BLaER1 treated with 17β-estradiol and CSF1 and Interleukin-3, amounts not matched to agents 10 nM and 100 nM (cell line): ENCODE measurements around the gene CD163.

Experiments
- H3K27ac ChIP-seq, 11 experiments: shearing (Covaris generic); formaldehyde crosslinking; 2 replicates each; pipeline ENCODE4 v1.8.1; 2022
- H3K27me3 ChIP-seq, 11 experiments: shearing (Covaris generic); formaldehyde crosslinking; 2 replicates each; pipeline ENCODE4 v1.8.1; 2022
- H3K36me3 ChIP-seq, 11 experiments: shearing (Covaris generic); formaldehyde crosslinking; 2 replicates each; pipeline ENCODE4 v1.8.1; 2022
- H3K4me1 ChIP-seq, 10 experiments: shearing (Covaris generic); formaldehyde crosslinking; 2 replicates each; pipeline ENCODE4 v1.8.1; 2022
- H3K4me2 ChIP-seq, 11 experiments: shearing (Covaris generic); formaldehyde crosslinking; 2 replicates each; pipeline ENCODE4 v1.8.1; 2022
- H3K4me3 ChIP-seq, 10 experiments: shearing (Covaris generic); formaldehyde crosslinking; 2 replicates each; pipeline ENCODE4 v1.8.1; 2022
- H3K9ac ChIP-seq, 11 experiments: shearing (Covaris generic); formaldehyde crosslinking; 2 replicates each; pipeline ENCODE4 v1.8.1; 2022
- H3K9me3 ChIP-seq, 11 experiments: shearing (Covaris generic); formaldehyde crosslinking; replicated peaks in 1 of 11; 2 replicates each; pipeline ENCODE4 v1.8.1; 2022
- H4K20me1 ChIP-seq, 11 experiments: shearing (Covaris generic); formaldehyde crosslinking; 2 replicates each; pipeline ENCODE4 v1.8.1; 2022
- Cebpa-rat ChIP-seq, 11 experiments: shearing (Covaris generic); IDR thresholded peaks; 2 replicates each; pipeline ENCODE4 v1.8.1; 2022

CD163 gene

DNA sequence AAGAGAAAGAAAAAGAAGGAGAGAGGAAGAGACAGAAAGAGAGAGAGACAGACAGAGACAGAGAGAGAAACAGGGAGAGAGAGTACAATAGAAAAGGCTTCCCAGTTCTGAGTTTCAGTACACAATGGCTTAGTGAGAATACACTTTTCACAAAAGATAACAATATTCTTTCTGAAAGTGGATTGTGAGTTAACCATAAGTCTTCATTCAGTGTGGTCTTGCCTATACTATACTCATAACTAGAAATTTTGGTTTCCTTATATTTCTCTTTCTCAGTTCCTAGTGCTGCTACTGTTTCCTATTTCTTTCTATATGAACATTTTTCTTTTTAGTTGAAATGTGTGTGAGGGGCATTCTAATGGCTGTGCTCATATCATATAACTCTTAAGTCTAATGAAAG lies 68.9 kb downstream of the CD163 start:
- Histone ChIP-seq H4K20me1 (peaks cover 0 to 66% (median 0%) of the 10 kb centered on the region in 11 experiments; a peak in 2 of 22 replicates), H3K9me3 (peaks cover 0 to 2% (median under 1%) of the 10 kb centered on the region in 11 experiments; a peak in 10 of 22 replicates), H3K9ac (no peak overlapping the region), H3K4me3 (no peak overlapping the region), H3K4me1 (peaks cover 0 to 24% (median 0%) of the 10 kb centered on the region in 10 experiments; a peak in 1 of 20 replicates), H3K4me2 (peak overlapping the region in 2 of 11 experiments; percentile 5 to 22; a peak in 2 of 22 replicates), H3K36me3 (peaks cover 0 to 66% (median 0%) of the 10 kb centered on the region in 11 experiments; a peak in 5 of 22 replicates), H3K27ac (no peak overlapping the region), H3K27me3 (no peaks in the 10 kb centered on the region)
- TF ChIP-seq Cebpa-rat (IDR thresholded peaks at IDR 0.05): no peak

DNA sequence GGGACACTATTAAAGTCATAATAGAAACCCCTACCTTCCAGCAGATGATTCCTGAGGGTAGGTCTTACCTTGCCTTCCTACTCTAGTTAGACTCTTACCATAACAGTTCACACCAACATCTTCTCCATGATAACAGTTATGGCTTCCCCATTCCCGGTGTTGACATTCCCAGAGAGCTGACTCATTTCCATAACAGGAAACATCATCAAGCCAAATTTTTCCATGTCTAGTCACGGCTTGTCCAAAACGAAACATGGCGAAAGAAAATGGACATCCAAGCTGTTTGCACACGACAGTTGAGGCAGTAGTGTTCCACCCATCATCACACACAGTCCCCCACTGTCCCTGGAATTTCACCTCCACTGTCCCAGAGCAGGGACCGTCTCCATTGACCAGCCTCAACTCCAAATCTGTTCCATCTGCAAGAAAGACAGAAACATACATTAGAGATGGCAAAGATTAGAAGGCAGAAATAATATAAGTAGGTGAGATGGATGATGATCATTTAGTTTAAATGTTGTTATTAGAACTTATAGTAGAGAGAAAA lies 70.2 kb downstream of the CD163 start:
- H3K36me3 ChIP-seq: peaks cover 0 to 77% (median 0%) of the 10 kb centered on the region in 11 experiments; a peak in 5 of 22 replicates
- no peak overlapping the region for H3K4me3 ChIP-seq
- TF ChIP-seq Cebpa-rat (IDR thresholded peaks at IDR 0.05): no peak
- no peaks in the 10 kb centered on the region for H3K9me3 ChIP-seq
- H3K4me2 ChIP-seq: 0 out of 22 replicates have a peak overlapping the region, but pooled peaks of 1 of the 11 experiments have one; percentile 7
- no peak overlapping the region for H3K9ac ChIP-seq
- peaks cover 0 to 20% (median 0%) of the 10 kb centered on the region in 10 experiments; a peak in 1 of 20 replicates for H3K4me1 ChIP-seq
- no peaks in the 10 kb centered on the region for H3K27me3 ChIP-seq
- H4K20me1 ChIP-seq: peaks cover 0 to 72% (median 0%) of the 10 kb centered on the region in 11 experiments; a peak in 2 of 22 replicates
- no peak overlapping the region for H3K27ac ChIP-seq

GRCh38 chr12:7431993-7432685 lies 71.4 kb downstream of the CD163 start:
- TF ChIP-seq Cebpa-rat (IDR thresholded peaks at IDR 0.05): no peak
- Histone ChIP-seq H4K20me1 (peaks cover 0 to 82% (median 0%) of the 10 kb centered on the region in 11 experiments; a peak in 2 of 22 replicates), H3K27ac (no peak overlapping the region), H3K9ac (no peak overlapping the region), H3K9me3 (peaks cover 0 to 4% (median 0%) of the 10 kb centered on the region in 11 experiments; a peak in 4 of 22 replicates), H3K4me1 (peaks cover 0 to 20% (median 0%) of the 10 kb centered on the region in 10 experiments; a peak in 1 of 20 replicates), H3K4me3 (no peak overlapping the region), H3K36me3 (peaks cover 0 to 89% (median 0%) of the 10 kb centered on the region in 11 experiments; a peak in 5 of 22 replicates), H3K27me3 (no peaks in the 10 kb centered on the region), H3K4me2 (no peak overlapping the region)
